ENCODE data around the gene TIMP2. TPM values are rescaled to one million over a fixed set of nuclear protein-coding genes. Genes with fewer than 3 reads are reported as not detected.

The TIMP2 gene
- total RNA-seq, 1 experiment from 2014 or later = 64.8 TPM

DNA sequence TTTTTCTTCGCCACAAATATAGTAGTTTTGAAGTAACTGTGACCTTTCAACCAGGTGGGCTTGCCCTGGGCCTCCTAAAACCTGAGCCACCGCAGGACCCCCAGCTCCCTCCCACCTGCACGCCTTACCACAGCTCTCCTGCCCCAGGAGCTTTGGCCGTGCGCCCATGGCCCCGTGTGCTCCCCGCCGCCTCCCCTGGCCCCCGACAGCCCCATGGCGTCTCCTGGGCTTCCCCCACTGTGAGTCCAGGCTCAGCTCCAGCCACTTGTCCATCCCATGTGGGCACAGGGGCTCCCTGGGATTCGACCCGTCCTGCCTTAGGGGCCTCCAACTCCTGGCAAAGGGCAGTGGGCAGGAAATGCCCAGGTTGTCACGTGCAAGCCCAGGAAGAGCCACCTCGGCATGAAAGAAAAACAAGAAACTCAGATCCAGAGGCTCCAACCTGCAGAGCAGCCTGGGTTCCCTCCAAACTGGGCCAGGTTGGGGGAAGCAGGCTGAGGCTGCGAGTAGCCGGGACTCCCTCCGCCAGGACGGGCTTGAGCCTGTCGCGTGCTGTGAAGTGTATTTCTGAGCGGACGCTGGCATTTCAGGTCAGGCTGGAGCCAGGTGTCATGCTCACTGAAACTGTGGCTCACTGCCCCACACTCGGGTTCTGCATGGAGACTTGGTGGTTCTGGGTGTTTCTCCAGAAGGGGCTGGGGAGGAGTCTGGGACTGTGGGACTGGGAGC is 48.8 kb upstream of the TIMP2 start:
- H3K79me2 ChIP-seq (ENCODE audit: insufficient read depth, low read length) = peaks cover 36% of the 10 kb centered on the region
- H3K4me2 ChIP-seq (ENCODE audit: low read length) = no peak overlapping the region
- ATAC-seq (no peak), DNase-seq (ENCODE audit: low read depth, low spot score) (no peak)
- BruUV-seq (replicated peaks) = no TSS peak
- H3K9me3 ChIP-seq (ENCODE audit: control insufficient read depth in 1 of 2, insufficient read depth in 1 of 2, low read depth in 1 of 2, low read length in 2 of 2) = no peaks in the 10 kb centered on the region
- peaks cover 20 to 45% of the 10 kb centered on the region in 2 experiments; a peak in 3 of 4 replicates for H3K36me3 ChIP-seq (ENCODE audit: control insufficient read depth in 1 of 2, insufficient read depth in 2 of 2, low read length in 2 of 2)
- no peaks in the 10 kb centered on the region for H3K27me3 ChIP-seq (ENCODE audit: insufficient read depth, low read length)
- H3K9me2 ChIP-seq (ENCODE audit: insufficient read depth) = no peaks in the 10 kb centered on the region
- no peak overlapping the region for H3K4me3 ChIP-seq (replicated peaks in 1 of 2; ENCODE audit: low read depth in 1 of 2, low read length in 2 of 2)
- no peaks in the 10 kb centered on the region for H4K20me1 ChIP-seq (ENCODE audit: insufficient read depth)
- POLR2A ChIA-PET = no interaction called here
- RAD21 ChIA-PET (ENCODE audit: low non-redundant PET in 1 of 2, low total read pairs in 2 of 2, uncharacterized antibody in 2 of 2, unreplicated experiment in 2 of 2) = interaction anchor here (0.6 to 0.8 kb wide), 2 partner anchors 110 to 660 kb away, joined by 3 read pairs; no protein-coding TSS in a partner anchor
- H2AFZ ChIP-seq (ENCODE audit: low read depth, low read length, poor library complexity, severe bottlenecking) = no peak overlapping the region
- CTCF ChIA-PET = interaction anchor here (0.7 to 2.1 kb wide), 4 partner anchors 10 to 112 kb away, joined by 3 to 10 read pairs (median 4); no protein-coding TSS in a partner anchor
- TF ChIP-seq ZFX (IDR thresholded peaks at IDR 0.05) (no peak), POLR2AphosphoS5 (IDR thresholded peaks at IDR 0.05; ENCODE audit: low read depth, low read length) (no peak), SIN3A (IDR thresholded peaks at IDR 0.05; ENCODE audit: low read depth) (no peak), EGR1 (IDR thresholded peaks at IDR 0.05; ENCODE audit: low read depth) (no peak), CBX3 (IDR thresholded peaks at IDR 0.05; ENCODE audit: low read depth) (no peak), JUND (IDR thresholded peaks at IDR 0.05) (no peak), ZNF274 (IDR thresholded peaks at IDR 0.05; ENCODE audit: low read depth, low read length) (no peak), POLR2A (IDR thresholded peaks at IDR 0.05; ENCODE audit: borderline replicate concordance, extremely low read depth, insufficient read depth, insufficient read length) (no peak), TCF7L2 (IDR thresholded peaks at IDR 0.05; ENCODE audit: borderline replicate concordance, extremely low read depth, insufficient read depth, insufficient read length) (no peak), ELF1 (IDR thresholded peaks at IDR 0.05; ENCODE audit: borderline replicate concordance, low read depth) (no peak), EZH2 (IDR thresholded peaks at IDR 0.05) (no peak), MAX (IDR thresholded peaks at IDR 0.05) (no peak), SP1 (IDR thresholded peaks at IDR 0.05; ENCODE audit: low read depth) (no peak), FOSL1 (IDR thresholded peaks at IDR 0.05; ENCODE audit: low read depth) (no peak), CEBPB (IDR thresholded peaks at IDR 0.05; ENCODE audit: low read depth) (no peak), EZH2phosphoT487 (IDR thresholded peaks at IDR 0.05; ENCODE audit: borderline replicate concordance) (no peak), YY1 (IDR thresholded peaks at IDR 0.05; ENCODE audit: extremely low read depth, insufficient replicate concordance, low read depth, low read length) (no peak)
- TF ChIP-seq, protein P1, sequence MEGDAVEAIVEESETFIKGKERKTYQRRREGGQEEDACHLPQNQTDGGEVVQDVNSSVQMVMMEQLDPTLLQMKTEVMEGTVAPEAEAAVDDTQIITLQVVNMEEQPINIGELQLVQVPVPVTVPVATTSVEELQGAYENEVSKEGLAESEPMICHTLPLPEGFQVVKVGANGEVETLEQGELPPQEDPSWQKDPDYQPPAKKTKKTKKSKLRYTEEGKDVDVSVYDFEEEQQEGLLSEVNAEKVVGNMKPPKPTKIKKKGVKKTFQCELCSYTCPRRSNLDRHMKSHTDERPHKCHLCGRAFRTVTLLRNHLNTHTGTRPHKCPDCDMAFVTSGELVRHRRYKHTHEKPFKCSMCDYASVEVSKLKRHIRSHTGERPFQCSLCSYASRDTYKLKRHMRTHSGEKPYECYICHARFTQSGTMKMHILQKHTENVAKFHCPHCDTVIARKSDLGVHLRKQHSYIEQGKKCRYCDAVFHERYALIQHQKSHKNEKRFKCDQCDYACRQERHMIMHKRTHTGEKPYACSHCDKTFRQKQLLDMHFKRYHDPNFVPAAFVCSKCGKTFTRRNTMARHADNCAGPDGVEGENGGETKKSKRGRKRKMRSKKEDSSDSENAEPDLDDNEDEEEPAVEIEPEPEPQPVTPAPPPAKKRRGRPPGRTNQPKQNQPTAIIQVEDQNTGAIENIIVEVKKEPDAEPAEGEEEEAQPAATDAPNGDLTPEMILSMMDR (IDR thresholded peaks at IDR 0.05 in 2 of 3, conservative IDR thresholded peaks at IDR 0.05 in 1 of 3; ENCODE audit: borderline replicate concordance in 1 of 3, insufficient read depth in 1 of 3, low read depth in 2 of 3, low read length in 2 of 3) = no peak
- H3K9ac ChIP-seq (ENCODE audit: low read length) = no peak overlapping the region
- H3K27ac ChIP-seq (ENCODE audit: low read depth, low read length) = no peak overlapping the region; the same call in 1 of the 2 replicates
- intact Hi-C loops (cut with micrococcal nuclease) = no loop called here
- peaks cover 26 to 51% of the 10 kb centered on the region in 2 experiments for H3K4me1 ChIP-seq (ENCODE audit: control insufficient read depth in 1 of 2, insufficient read depth in 2 of 2, low read length in 2 of 2)

Data from HCT116 (cell line).